Heart left ventricle (tissue), 16 donors: Measurements from ENCODE around the gene CAMTA1. TPM values are rescaled to one million over a fixed set of nuclear protein-coding genes. Genes with fewer than 3 reads are reported as not detected.
"Not testable (repeated sequence)": the region's sequence is repeated elsewhere in the genome, so short reads cannot be mapped to it uniquely, and the experiment has no call there.

ENCODE experiments used
- ATAC-seq, 4 donors: fragments of 200-7000 bp; cut with Tn5 transposase; one replicate each; pipeline ENCODE4 v1.9.1; 2020 to 2022; ENCODE audit warnings: moderate library complexity in 4 of 4, mild to moderate bottlenecking in 3 of 4, moderate number of reproducible peaks in 1 of 4
- DNase-seq, 5 donors: peaks; one replicate each; pipeline ENCODE4 v3.0.0-alpha.2; 2020
- H3K27ac ChIP-seq, 12 donors: fragments of 200-600 bp; sonication (generic) in 4 of 12; one replicate each; pipeline versions ENCODE4 v1.5.0 to v1.8.0; 2016 to 2022; ENCODE audit warnings: mild to moderate bottlenecking in 2 of 12
- H3K27me3 ChIP-seq, 9 donors: fragments of 200-600 bp; sonication (generic) in 2 of 9; one replicate each; pipeline versions ENCODE4 v1.5.1 to v1.8.0; 2016 to 2022; ENCODE audit warnings: mild to moderate bottlenecking in 3 of 9
- H3K36me3 ChIP-seq, 9 donors: fragments of 200-600 bp; sonication (generic) in 2 of 9; one replicate each; pipeline versions ENCODE4 v1.5.0 to v1.8.0; 2018 to 2022; ENCODE audit warnings: mild to moderate bottlenecking in 2 of 9
- H3K4me1 ChIP-seq, 12 donors: fragments of 200-600 bp; sonication (generic) in 4 of 12; one replicate each; pipeline versions ENCODE4 v1.5.0 to v1.8.0; 2016 to 2022; ENCODE audit warnings: mild to moderate bottlenecking in 3 of 12
- H3K4me3 ChIP-seq, 12 donors: fragments of 200-600 bp; sonication (generic) in 4 of 12; one replicate each; pipeline versions ENCODE4 v1.5.0 to v1.8.0; 2017 to 2022; ENCODE audit warnings: mild to moderate bottlenecking in 9 of 12, moderate library complexity in 4 of 12
- H3K9me3 ChIP-seq, 12 donors: fragments of 200-600 bp; sonication (generic) in 4 of 12; one replicate each; pipeline versions ENCODE4 v1.5.0 to v1.8.0; 2016 to 2022; ENCODE audit warnings: mild to moderate bottlenecking in 1 of 12
- CTCF ChIP-seq, 12 donors: fragments of 200-600 bp; sonication (generic) in 4 of 12; IDR thresholded peaks; one replicate each; pipeline versions ENCODE4 v1.5.0 to v1.8.0; 2018 to 2022; ENCODE audit warnings: antibody characterized with exemption in 12 of 12, mild to moderate bottlenecking in 5 of 12
- POLR2A ChIP-seq, 2 donors: fragments of 450-650 bp; IDR thresholded peaks; one replicate each; pipeline ENCODE4 v1.6.1; 2017; ENCODE audit warnings: antibody characterized with exemption in 2 of 2, mild to moderate bottlenecking in 2 of 2, moderate library complexity in 2 of 2
- WGBS, 4 donors: extraction: QIAGEN DNeasy Blood & Tissue Kit in 2 of 4; methylation state at CpG; one replicate each; pipeline versions ENCODE4 v1.1.5 to v1.1.7; 2013 to 2018; 5-methylcytosine and 5-hydroxymethylcytosine counted together
- intact Hi-C, 10 donors: fragments of 100-400 bp; cut with DNase I; formaldehyde crosslinking; loops; one replicate each; pipeline versions ENCODE4 v1.11.1 to v1.14.2; 2022
- long read RNA-seq, 3 donors: library from polyadenylated mRNA; unstranded; transcript quantifications; one replicate each; pipeline ENCODE4 v2.0.0, GENCODE V29; 2020 to 2021
- polyA plus RNA-seq, 2 donors: library from polyadenylated mRNA; stranded (reverse); fragments of 200-250 nt; gene quantifications; one replicate each; pipeline ENCODE4 v1.2.3, GENCODE V29; 2013
- total RNA-seq, 9 donors: library from RNA; depleted of rRNA in 2 of 9; stranded (reverse); fragments of >200 nt in 2 of 9; fragmentation: NEBNext Ultra II Directional in 3 of 9; extraction: Animal tissue kit (Norgen Biotek cat#: 25700) in 3 of 9; gene quantifications; one replicate each; pipeline versions ENCODE4 v1.1.0 to v1.2.4, GENCODE V29; 2016 to 2023
- donor health status: ischemic (EF 13 %, LVEDD 7.1; RV severe dilation, severe dysfunction).
- donor health status: healthy with polysubstance abuse.
- donor health status: DM: no; HTN: yes; CAD: no.
- donor health status: DM: no; HTN: no; CAD: no.
- donor health status: ischemic (EF 25% LVEDD 6.9; RV normal size, moderate dysfunction).
- donor health status: ischemic (EF 25% LVEDD 5.7; RV mildly dilated, moderate dysfunction).
- donor health status: healthy.
- donor health status: DM: yes; HTN: yes; CAD: no.
- donor health status: ischemic (EF 35%, LVEDD 5.7; RV mildly dilated, moderate dysfunction).
- donor health status: nonischemic (EF 11% LVEDD 7.7; RV severe dilation, severe dysfunction).
- donor health status: DM: yes; HTN: yes; CAD: no.
- donor health status: PGD.
- donor health status: ischemic (EF 29% LVEDD 5.4; RV normal size, mild dysfunction).
- donor health status: nonischemic (EF 23%, LVEDD 6.1; RV moderate dilation, normal function).

CAMTA1 gene
- total RNA-seq (100 to 1,000 TPM; 114 to 154 (median 136) TPM), polyA plus RNA-seq (100 to 1,000 TPM; 191 to 303 TPM)
- long read RNA-seq, donor 1, transcript CAMTA1-213 (3 exons, 538 nt): minor isoform, 26 of 161 reads
- long read RNA-seq, donor 1, transcript CAMTA1-208 (4 exons, 567 nt): major isoform, 110 of 161 reads
- long read RNA-seq, donor 1, transcript CAMTA1-209 (4 exons, 863 nt): minor isoform, 6 of 161 reads
- long read RNA-seq, donor 1, partial matches to known transcripts: 1 of 161 reads
- long read RNA-seq, donor 1, other reads (novel, unspliced or antisense): 15 of 161 reads
- long read RNA-seq, donor 2, transcript CAMTA1-208 (4 exons, 567 nt): major isoform, 35 of 66 reads
- long read RNA-seq, donor 2, transcript CAMTA1-209 (4 exons, 863 nt): minor isoform, 5 of 66 reads
- long read RNA-seq, donor 2, transcript CAMTA1-213 (3 exons, 538 nt): minor isoform, 11 of 66 reads
- long read RNA-seq, donor 2, partial matches to known transcripts: 0 of 66 reads
- long read RNA-seq, donor 2, other reads (novel, unspliced or antisense): 12 of 66 reads
- long read RNA-seq, donor 3, transcript CAMTA1-208 (4 exons, 567 nt): major isoform, 79 of 113 reads
- long read RNA-seq, donor 3, transcript CAMTA1-213 (3 exons, 538 nt): minor isoform, 14 of 113 reads
- long read RNA-seq, donor 3, partial matches to known transcripts: 2 of 113 reads
- long read RNA-seq, donor 3, other reads (novel, unspliced or antisense): 10 of 113 reads

- 0 to 1% (median 0%) methylated on average over 12 to 69 of the region's 69 CpGs for WGBS, 4 donors
Measured at GRCh38 chr1:6785318-6785727, at the start of gene CAMTA1. Gene CAMTA1, plus strand, starts transcription at chr1:6785454. Its CDS starts 77 bp downstream, at chr1:6785531.

GRCh38 chr1:6738987-6739676, 46.1 kb upstream of the CAMTA1 start:
- peaks cover 0 to 7% (median 0%) of the 10 kb centered on the region in 12 donors for H3K9me3 ChIP-seq
- no peak for DNase-seq
- no peak overlapping the region for H3K4me3 ChIP-seq
- 78 to 83% (median 81%) methylated on average over 30 of the region's 30 CpGs for WGBS, 4 donors
- ATAC-seq: no peak
- H3K27ac ChIP-seq: no peak overlapping the region
- H3K4me1 ChIP-seq: peaks cover 0 to 16% (median 13%) of the 10 kb centered on the region in 12 donors
- TF ChIP-seq CTCF (IDR thresholded peaks at IDR 0.05) (no peak), POLR2A (IDR thresholded peaks at IDR 0.05) (no peak)
- intact Hi-C loops: no loop called here
- no peaks in the 10 kb centered on the region for H3K36me3 ChIP-seq
- H3K27me3 ChIP-seq: no peaks in the 10 kb centered on the region

More at GRCh38 chr1:6785318-6785727, at the start of gene CAMTA1:
- ATAC-seq (no peak), DNase-seq (peak in 1 of 5 donors; percentile 99)
- intact Hi-C loops: loop anchor here in 3 of 10 donors (2.0 to 10.0 kb wide), 5 partner anchors 43 to 419 kb away; partner anchors contain the start of genes DNAJC11 (in 1 of the 3) and PHF13 (in 1 of the 3)
- no peak for TF ChIP-seq CTCF (IDR thresholded peaks at IDR 0.05)
- peak in 1 of 2 donors; percentile 15 for TF ChIP-seq POLR2A (IDR thresholded peaks at IDR 0.05)
- Histone ChIP-seq H3K27me3 (no peaks in the 10 kb centered on the region), H3K36me3 (peaks cover 0 to 3% (median 0%) of the 10 kb centered on the region in 9 donors), H3K4me3 (peak within 1 kb of the TSS; percentile 60 to 96 (median 92)), H3K4me1 (peaks cover 3 to 56% (median 35%) of the 10 kb centered on the region in 12 donors), H3K9me3 (no peaks in the 10 kb centered on the region), H3K27ac (peak within 1 kb of the TSS; percentile 91 to 100 (median 99))

GRCh38 chr1:6742676-6743188, 42.5 kb upstream of the CAMTA1 start:
- intact Hi-C loops: loop anchor here in 2 of 10 donors (2.0 to 5.0 kb wide), 2 partner anchors 40 to 42 kb away; partner anchors contain the start of gene CAMTA1 (in 1 of the 2)

More at GRCh38 chr1:6742676-6743188, 42.5 kb upstream of the CAMTA1 start:
- WGBS, 4 donors: 77 to 86% (median 82%) methylated on average over 7 of the region's 7 CpGs
- not testable (repeated sequence) for H3K27me3 ChIP-seq, DNase-seq, ATAC-seq, H3K36me3 ChIP-seq, H3K9me3 ChIP-seq
- Histone ChIP-seq H3K4me3 (peak overlapping the region in 1 of 12 donors; percentile 28), H3K27ac (peak overlapping the region in 10 of 12 donors; percentile 78 to 89 (median 84)), H3K4me1 (peaks cover 0 to 22% (median 15%) of the 10 kb centered on the region in 12 donors)
